Measurements from ENCODE around the gene NR4A3.

- no peak for TF ChIP-seq PKNOX1 (IDR thresholded peaks at IDR 0.05)
- TF ChIP-seq CTBP1 (IDR thresholded peaks at IDR 0.05; ENCODE audit: borderline replicate concordance) = no peak
- TF ChIP-seq ARNT (IDR thresholded peaks at IDR 0.05) = no peak
- TF ChIP-seq ELF4 (IDR thresholded peaks at IDR 0.05) = no peak
- TF ChIP-seq FOXK2 (IDR thresholded peaks at IDR 0.05) = no peak
- no peak for TF ChIP-seq FOXM1 (IDR thresholded peaks at IDR 0.05; ENCODE audit: borderline replicate concordance)
- TF ChIP-seq SP1 (IDR thresholded peaks at IDR 0.05) = no peak
- no peak for TF ChIP-seq NFRKB (IDR thresholded peaks at IDR 0.05)
- no peak for TF ChIP-seq LEF1 (IDR thresholded peaks at IDR 0.05; ENCODE audit: borderline replicate concordance)
- no peak for TF ChIP-seq BHLHE40 (IDR thresholded peaks at IDR 0.05; ENCODE audit: borderline replicate concordance)
- TF ChIP-seq ZNF384 (IDR thresholded peaks at IDR 0.05) = no peak
- TF ChIP-seq FOXA1 (IDR thresholded peaks at IDR 0.05) = no peak
- no peak for TF ChIP-seq L3MBTL2 (conservative IDR thresholded peaks at IDR 0.05)
Measured at GRCh38 chr9:99868845-99869244, 47.2 kb downstream of the NR4A3 start.

All from HEK293T (cell line).